ENCODE measurements around the gene ARVCF. TPM values are rescaled to one million over a fixed set of nuclear protein-coding genes. Genes with fewer than 3 reads are reported as not detected.
A peak's percentile ranks its signal among the peaks of the same experiment; 100 is the strongest.

ARVCF gene
- polyA plus RNA-seq, 1 experiment, result 5.6 TPM

DNA sequence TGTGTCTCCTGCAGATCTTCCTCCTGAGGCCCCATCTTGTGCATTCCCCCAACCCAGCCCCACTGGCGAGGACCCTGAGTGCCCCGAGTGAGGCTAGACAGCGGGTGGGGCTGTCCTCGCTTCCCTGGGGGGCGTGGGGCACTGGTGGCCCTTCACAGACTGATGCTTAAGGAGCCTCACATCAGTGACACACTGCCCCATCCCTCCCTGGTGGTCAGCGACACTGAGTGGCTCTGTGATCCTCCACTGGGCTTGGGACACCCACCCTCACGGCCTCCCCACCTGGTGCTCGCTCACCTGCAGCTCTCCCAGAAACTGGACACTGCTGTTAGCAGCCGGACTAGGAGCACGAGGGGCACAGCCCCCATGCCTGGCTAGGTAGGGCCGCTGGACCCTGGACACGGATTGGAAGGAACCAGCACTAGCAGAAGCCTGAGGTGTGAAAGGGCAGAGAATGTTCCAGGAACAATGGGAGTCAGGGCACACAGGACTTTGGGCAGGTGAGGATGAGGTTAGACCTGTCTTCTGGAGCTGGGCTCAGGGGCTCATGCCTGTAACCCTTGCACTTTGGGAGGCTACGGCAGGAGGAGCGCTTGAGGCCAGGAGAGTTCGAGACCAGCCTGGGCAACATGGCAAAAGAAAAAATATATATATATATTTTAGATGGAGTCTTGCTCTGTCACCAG, 51.8 kb downstream of the ARVCF start:
- H3K27me3 ChIP-seq (ENCODE audit: control insufficient read depth, insufficient read depth, low read length), result no peaks in the 10 kb centered on the region
- POLR2A ChIA-PET, result no interaction called here
- H3K27ac ChIP-seq (ENCODE audit: low read depth, low read length), result no peak overlapping the region
- TF ChIP-seq, protein P1, sequence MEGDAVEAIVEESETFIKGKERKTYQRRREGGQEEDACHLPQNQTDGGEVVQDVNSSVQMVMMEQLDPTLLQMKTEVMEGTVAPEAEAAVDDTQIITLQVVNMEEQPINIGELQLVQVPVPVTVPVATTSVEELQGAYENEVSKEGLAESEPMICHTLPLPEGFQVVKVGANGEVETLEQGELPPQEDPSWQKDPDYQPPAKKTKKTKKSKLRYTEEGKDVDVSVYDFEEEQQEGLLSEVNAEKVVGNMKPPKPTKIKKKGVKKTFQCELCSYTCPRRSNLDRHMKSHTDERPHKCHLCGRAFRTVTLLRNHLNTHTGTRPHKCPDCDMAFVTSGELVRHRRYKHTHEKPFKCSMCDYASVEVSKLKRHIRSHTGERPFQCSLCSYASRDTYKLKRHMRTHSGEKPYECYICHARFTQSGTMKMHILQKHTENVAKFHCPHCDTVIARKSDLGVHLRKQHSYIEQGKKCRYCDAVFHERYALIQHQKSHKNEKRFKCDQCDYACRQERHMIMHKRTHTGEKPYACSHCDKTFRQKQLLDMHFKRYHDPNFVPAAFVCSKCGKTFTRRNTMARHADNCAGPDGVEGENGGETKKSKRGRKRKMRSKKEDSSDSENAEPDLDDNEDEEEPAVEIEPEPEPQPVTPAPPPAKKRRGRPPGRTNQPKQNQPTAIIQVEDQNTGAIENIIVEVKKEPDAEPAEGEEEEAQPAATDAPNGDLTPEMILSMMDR (IDR thresholded peaks at IDR 0.05; ENCODE audit: low read depth, low read length), result no peak
- no peaks in the 10 kb centered on the region; the same call in 1 of the 2 replicates for H3K9me3 ChIP-seq (ENCODE audit: control insufficient read depth, insufficient read depth, low read length)
- CTCF ChIA-PET, result interaction anchor here (1.4 to 1.5 kb wide), 2 partner anchors 48 to 51 kb away, joined by 3 to 6 read pairs; no protein-coding TSS in a partner anchor
- H3K4me3 ChIP-seq (ENCODE audit: low read depth, low read length), result no peak overlapping the region
- no peak for DNase-seq (ENCODE audit: low read depth, low spot score)

DNA sequence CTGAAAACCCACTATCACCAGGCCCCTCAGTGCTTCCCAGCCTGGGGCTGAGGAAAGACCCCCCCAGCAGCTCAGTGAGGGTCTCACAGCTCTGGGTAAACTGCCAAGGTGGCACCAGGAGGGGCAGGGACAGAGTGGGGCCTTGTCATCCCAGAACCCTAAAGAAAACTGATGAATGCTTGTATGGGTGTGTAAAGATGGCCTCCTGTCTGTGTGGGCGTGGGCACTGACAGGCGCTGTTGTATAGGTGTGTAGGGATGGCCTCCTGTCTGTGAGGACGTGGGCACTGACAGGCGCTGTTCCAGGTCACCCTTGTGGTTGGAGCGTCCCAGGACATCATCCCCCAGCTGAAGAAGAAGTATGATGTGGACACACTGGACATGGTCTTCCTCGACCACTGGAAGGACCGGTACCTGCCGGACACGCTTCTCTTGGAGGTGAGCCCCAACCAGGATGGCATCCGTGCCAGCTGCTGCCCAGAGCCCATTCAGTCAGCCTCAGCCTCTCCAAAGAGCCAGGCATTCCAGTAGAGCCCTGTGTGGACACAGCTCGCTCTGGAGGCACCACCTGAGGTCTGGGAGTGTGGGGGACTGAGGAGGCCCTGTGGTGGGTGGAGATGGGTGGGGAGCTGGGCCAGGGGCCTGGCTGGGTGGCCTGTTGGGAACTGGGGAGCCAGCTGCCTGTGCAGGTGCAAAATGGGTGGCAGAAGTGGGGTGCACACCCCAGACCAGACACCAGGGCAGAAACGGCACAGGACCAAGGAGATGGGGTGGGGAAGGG, 52.6 kb downstream of the ARVCF start:
- ChIA-PET POLR2A (no interaction called here), CTCF (no interaction called here)
- Histone ChIP-seq H3K27ac (ENCODE audit: low read depth, low read length) (no peak overlapping the region), H3K4me3 (ENCODE audit: low read depth, low read length) (no peak overlapping the region), H3K9me3 (ENCODE audit: control insufficient read depth, insufficient read depth, low read length) (no peaks in the 10 kb centered on the region; the same call in 1 of the 2 replicates), H3K27me3 (ENCODE audit: control insufficient read depth, insufficient read depth, low read length) (no peaks in the 10 kb centered on the region)
- TF ChIP-seq, protein P1 (IDR thresholded peaks at IDR 0.05; ENCODE audit: low read depth, low read length), result no peak
- DNase-seq (ENCODE audit: low read depth, low spot score), result no peak

DNA sequence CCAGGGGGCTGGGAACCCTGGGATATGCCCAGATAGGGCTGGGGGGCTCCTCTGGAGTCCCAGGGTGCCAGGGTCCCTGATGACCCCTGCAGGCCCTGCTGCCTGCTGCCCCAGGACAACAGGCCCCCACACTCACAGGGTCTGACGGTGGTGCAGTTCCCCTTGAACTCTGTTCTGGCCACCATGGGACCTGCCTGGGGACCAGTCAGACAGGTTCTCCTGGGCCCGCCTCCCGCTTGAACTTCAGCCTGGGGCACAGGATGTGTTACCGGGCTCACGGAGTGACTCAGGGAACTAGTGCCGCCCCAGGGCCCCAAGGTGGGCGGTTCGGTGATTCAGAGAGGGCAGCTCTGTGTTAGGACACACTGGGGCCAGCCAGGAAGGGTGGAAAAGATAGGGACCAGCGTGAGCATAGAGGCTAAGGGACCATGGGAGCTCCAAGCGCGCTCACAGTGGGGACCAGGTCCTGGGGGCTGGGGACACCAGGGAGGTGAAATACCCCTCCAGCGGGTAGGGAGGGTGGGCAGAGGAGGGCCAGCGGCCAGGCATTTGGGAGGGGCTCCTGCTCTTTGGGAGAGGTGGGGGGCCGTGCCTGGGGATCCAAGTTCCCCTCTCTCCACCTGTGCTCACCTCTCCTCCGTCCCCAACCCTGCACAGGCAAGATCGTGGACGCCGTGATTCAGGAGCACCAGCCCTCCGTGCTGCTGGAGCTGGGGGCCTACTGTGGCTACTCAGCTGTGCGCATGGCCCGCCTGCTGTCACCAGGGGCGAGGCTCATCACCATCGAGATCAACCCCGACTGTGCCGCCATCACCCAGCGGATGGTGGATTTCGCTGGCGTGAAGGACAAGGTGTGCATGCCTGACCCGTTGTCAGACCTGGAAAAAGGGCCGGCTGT, 53.5 kb downstream of the ARVCF start:
- H3K27me3 ChIP-seq (ENCODE audit: control insufficient read depth, insufficient read depth, low read length), result no peaks in the 10 kb centered on the region
- no peaks in the 10 kb centered on the region; the same call in 1 of the 2 replicates for H3K9me3 ChIP-seq (ENCODE audit: control insufficient read depth, insufficient read depth, low read length)
- POLR2A ChIA-PET, result no interaction called here
- CTCF ChIA-PET, result interaction anchor here (0.6 to 1.7 kb wide), 6 partner anchors 11 to 232 kb away, joined by 3 to 10 read pairs (median 6); no protein-coding TSS in a partner anchor
- TF ChIP-seq, protein P1 (IDR thresholded peaks at IDR 0.05; ENCODE audit: low read depth, low read length), result no peak
- H3K4me3 ChIP-seq (ENCODE audit: low read depth, low read length), result no peak overlapping the region
- DNase-seq (ENCODE audit: low read depth, low spot score), result no peak
- H3K27ac ChIP-seq (ENCODE audit: low read depth, low read length), result no peak overlapping the region

DNA sequence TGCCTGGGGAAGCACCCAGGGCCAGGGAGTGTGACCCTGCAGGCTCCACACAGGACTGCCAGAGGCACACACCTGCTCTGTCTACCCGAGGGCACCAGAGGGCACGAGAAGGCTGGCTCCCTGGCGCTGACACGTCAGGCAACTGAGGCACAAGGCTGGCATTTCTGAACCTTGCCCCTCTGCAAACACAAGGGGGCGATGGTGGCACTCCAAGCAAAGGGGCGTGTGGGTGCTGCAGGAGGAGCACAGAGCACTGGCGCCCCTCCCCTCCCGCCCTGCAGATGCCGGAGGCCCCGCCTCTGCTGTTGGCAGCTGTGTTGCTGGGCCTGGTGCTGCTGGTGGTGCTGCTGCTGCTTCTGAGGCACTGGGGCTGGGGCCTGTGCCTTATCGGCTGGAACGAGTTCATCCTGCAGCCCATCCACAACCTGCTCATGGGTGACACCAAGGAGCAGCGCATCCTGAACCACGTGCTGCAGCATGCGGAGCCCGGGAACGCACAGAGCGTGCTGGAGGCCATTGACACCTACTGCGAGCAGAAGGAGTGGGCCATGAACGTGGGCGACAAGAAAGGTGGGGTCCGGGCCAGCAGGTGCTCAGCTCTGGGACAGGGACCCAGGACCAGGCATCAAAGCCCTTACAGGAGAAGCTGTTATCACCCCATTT, 54.2 kb downstream of the ARVCF start:
- H3K9me3 ChIP-seq (ENCODE audit: control insufficient read depth, insufficient read depth, low read length), result no peaks in the 10 kb centered on the region; the same call in 1 of the 2 replicates
- ChIA-PET CTCF (interaction anchor here (0.6 to 1.7 kb wide), 6 partner anchors 10 to 231 kb away, joined by 3 to 10 read pairs (median 6); no protein-coding TSS in a partner anchor), POLR2A (no interaction called here)
- H3K4me3 ChIP-seq (ENCODE audit: low read depth, low read length), result no peak overlapping the region
- H3K27me3 ChIP-seq (ENCODE audit: control insufficient read depth, insufficient read depth, low read length), result no peaks in the 10 kb centered on the region
- DNase-seq (ENCODE audit: low read depth, low spot score), result no peak
- no peak overlapping the region for H3K27ac ChIP-seq (ENCODE audit: low read depth, low read length)
- TF ChIP-seq, protein P1 (IDR thresholded peaks at IDR 0.05; ENCODE audit: low read depth, low read length), result peak; percentile 68

Data from AG04450 (cell line).